Measurements from ENCODE around the gene MEGF8.

GRCh38 chr19:42361545-42361910, 36.1 kb downstream of the MEGF8 start:
- TF ChIP-seq CTCF (IDR thresholded peaks at IDR 0.05; ENCODE audit: insufficient read depth, low read length, poor library complexity, severe bottlenecking): no peak
- no peak for TF ChIP-seq EZH2phosphoT487 (conservative IDR thresholded peaks at IDR 0.05; ENCODE audit: low read length)
